ENCODE measurements around the gene NDUFA13.
A peak's percentile ranks its signal among the peaks of the same experiment; 100 is the strongest.
"Not testable (repeated sequence)": the region's sequence is repeated elsewhere in the genome, so short reads cannot be mapped to it uniquely, and the experiment has no call there.

Gene NDUFA13

DNA sequence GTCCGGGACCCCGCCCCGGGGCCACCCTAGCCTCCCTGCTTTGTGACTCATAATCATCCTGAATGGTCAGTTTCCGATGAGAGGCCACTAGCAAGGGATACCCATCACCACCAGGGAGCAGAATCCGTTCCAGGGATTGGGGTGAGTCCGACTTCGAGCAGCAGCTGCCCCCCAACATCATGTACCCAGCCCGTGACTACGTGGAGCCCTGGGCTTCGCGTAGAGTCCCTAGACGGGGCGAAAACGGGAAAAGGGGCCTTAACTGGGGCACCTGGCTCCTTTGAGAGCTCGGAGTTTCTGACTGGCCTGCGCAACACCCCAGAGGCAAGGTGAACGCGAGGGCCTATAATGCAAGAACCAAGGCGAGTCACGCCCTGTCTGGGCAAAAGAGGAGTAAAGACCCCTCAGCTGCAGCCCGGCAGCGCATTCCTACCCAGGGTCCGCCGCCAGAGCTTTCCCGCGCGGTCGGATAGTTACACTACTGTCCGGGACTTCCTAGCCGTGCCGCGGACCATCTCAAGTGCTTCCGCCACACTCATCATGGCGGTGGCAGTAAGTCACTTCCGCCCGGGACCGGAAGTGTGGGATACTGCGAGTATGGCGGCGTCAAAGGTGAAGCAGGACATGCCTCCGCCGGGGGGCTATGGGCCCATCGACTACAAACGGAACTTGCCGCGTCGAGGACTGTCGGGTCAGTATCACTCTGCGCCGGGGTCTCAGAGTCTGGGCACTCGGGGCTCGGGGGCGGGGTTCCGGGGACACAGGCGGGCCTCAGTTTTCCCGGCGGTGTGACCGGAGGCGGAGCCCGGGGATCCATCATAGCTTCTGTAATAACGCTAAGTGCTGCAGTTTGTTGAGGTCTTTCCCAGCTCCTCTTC, at the start of gene NDUFA13:
NDUFA13 (plus strand) TSS at position 584 of the 878 bp plus-strand sequence; CDS start at position 598, 14 bp downstream.
- peak within 1 kb of the TSS; percentile 82 for H3K4me3 ChIP-seq (ENCODE audit: low read depth, low read length)
- TF ChIP-seq, protein P1, sequence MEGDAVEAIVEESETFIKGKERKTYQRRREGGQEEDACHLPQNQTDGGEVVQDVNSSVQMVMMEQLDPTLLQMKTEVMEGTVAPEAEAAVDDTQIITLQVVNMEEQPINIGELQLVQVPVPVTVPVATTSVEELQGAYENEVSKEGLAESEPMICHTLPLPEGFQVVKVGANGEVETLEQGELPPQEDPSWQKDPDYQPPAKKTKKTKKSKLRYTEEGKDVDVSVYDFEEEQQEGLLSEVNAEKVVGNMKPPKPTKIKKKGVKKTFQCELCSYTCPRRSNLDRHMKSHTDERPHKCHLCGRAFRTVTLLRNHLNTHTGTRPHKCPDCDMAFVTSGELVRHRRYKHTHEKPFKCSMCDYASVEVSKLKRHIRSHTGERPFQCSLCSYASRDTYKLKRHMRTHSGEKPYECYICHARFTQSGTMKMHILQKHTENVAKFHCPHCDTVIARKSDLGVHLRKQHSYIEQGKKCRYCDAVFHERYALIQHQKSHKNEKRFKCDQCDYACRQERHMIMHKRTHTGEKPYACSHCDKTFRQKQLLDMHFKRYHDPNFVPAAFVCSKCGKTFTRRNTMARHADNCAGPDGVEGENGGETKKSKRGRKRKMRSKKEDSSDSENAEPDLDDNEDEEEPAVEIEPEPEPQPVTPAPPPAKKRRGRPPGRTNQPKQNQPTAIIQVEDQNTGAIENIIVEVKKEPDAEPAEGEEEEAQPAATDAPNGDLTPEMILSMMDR (IDR thresholded peaks at IDR 0.05; ENCODE audit: low read depth, low read length) = no peak

DNA sequence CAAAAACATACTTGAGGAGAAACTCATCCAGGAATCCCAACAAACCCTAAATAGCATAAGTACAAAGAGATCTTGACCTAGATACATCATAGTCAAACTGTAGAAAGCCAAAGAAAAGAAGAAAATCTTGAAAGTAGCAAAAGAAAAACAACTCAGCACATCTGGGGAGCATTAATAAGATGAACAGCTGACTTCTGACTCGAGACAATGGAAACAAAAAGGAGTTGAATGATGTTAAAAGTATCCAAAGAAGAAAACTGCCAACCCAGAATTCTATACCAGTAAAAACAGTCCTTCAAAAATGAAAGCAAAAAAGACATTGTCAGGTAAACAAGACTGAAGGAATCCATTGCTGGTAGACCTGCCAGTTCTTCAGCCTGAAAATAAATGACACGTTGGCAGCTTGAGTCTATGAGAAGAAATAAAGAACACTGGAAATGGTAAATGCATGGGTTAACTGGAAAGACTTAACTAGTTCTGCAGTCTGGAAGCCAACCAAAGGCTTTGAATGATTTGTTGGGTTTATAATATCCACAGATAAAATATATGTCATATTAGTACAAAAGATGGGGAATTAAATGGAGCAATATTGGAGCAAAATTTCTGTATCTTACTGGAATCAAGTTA, 47.5 kb upstream of the NDUFA13 start:
- TF ChIP-seq, protein P1 (IDR thresholded peaks at IDR 0.05; ENCODE audit: low read depth, low read length) = no peak

DNA sequence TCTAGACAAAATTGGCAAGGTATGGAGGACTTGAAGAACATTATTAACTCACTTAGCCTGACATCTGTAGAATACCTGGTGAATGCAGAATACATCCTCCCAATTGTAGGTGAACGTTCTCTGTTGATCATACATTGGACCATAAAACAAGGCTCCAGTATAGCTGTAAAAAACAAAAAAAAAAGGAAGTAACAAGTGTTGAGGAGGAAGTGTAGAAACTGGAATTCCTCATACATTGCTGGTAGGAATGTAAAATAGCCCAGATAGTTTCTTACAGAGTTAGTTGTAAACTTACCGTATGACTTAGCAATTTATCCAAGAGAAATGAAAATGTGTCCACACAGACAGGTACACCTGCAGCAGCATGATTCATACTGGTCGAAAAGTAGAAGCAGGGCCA, 45.4 kb upstream of the NDUFA13 start:
- TF ChIP-seq, protein P1 (IDR thresholded peaks at IDR 0.05; ENCODE audit: low read depth, low read length) = no peak
- H3K4me3 ChIP-seq (ENCODE audit: low read depth, low read length) = no peak overlapping the region

More for the DNA sequence above, 47.5 kb upstream of the NDUFA13 start:
- no peak overlapping the region for H3K4me3 ChIP-seq (ENCODE audit: low read depth, low read length)

DNA sequence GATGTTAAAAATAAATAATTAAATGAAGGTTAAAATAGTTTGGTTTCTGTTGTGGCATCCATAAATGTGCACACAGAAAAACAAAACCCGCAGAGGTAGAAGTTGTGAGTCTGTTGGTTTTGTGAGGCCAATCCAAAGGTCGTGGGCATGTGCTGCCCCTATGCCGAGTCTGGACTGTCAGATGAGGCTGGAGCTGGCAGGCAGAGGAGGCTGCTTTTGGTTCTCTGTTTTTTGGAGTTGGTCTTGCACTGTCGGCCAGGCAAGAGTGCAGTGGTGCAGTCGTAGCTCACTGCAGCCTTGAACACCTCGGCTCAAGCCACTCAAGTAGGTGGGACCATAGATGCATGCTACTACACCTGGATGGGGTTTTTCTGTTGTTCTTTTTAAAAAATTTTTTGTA, 44.3 kb upstream of the NDUFA13 start:
- TF ChIP-seq, protein P1 (IDR thresholded peaks at IDR 0.05; ENCODE audit: low read depth, low read length) = no peak
- no peak overlapping the region for H3K4me3 ChIP-seq (ENCODE audit: low read depth, low read length)

DNA sequence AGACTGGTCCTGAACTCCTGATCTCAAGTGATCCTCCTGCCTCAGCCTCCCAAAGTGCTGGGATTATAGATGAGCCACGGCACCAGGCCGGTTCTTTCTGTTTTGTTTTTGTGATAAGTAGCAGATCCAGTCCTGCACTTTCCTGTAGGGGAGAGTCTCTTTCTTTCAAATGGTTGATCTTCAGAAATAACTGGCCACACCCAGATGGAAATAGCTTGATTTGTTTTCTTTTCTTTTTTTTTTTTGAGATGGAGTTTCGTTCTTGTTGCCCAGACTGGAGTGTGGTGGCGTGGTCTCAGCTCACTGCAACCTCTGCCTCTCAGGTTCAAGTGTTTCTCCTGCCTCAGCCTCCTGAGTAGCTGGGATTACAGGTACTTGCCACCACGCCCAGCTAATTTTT, 43.9 kb upstream of the NDUFA13 start:
- not testable (repeated sequence) for H3K4me3 ChIP-seq (ENCODE audit: low read depth, low read length)

DNA sequence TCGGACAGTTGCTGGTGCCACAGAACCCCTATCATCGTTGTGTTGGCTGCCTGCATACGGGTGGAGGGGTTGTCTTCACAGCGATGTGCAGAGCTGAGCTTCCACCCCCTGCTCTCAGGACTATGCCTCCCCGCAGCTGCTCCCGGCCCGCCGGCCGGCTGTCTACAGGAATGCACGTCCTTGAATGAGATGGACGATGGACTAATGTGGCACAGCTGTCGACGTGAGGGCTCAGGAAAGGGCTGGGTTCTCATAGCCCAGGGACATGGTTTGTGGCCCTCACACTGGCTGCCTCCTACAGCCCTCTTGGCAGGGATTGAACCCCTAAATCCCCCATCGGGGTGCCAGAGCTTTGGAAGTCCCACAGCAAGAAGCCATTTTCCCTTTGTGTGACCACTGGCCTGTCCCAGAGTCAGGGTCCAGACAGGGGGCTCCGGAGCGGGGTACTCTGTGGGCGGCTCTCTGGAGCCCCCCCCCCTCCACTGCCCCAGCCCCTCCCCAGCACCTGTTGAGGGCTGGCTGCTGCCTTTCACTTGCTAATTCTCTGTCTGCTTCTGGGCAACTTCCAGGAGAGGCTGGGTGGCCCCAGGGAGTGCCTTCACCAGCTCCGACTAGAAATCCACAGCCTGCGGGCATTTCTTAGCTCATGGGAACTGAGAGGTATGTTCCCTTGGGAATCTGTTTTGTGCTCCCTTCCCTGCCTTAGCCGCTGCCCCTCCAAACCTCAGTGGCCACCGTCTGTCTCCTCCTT, 40.8 kb upstream of the NDUFA13 start:
- H3K4me3 ChIP-seq (ENCODE audit: low read depth, low read length) = no peak overlapping the region
- TF ChIP-seq, protein P1 (IDR thresholded peaks at IDR 0.05; ENCODE audit: low read depth, low read length) = no peak

DNA sequence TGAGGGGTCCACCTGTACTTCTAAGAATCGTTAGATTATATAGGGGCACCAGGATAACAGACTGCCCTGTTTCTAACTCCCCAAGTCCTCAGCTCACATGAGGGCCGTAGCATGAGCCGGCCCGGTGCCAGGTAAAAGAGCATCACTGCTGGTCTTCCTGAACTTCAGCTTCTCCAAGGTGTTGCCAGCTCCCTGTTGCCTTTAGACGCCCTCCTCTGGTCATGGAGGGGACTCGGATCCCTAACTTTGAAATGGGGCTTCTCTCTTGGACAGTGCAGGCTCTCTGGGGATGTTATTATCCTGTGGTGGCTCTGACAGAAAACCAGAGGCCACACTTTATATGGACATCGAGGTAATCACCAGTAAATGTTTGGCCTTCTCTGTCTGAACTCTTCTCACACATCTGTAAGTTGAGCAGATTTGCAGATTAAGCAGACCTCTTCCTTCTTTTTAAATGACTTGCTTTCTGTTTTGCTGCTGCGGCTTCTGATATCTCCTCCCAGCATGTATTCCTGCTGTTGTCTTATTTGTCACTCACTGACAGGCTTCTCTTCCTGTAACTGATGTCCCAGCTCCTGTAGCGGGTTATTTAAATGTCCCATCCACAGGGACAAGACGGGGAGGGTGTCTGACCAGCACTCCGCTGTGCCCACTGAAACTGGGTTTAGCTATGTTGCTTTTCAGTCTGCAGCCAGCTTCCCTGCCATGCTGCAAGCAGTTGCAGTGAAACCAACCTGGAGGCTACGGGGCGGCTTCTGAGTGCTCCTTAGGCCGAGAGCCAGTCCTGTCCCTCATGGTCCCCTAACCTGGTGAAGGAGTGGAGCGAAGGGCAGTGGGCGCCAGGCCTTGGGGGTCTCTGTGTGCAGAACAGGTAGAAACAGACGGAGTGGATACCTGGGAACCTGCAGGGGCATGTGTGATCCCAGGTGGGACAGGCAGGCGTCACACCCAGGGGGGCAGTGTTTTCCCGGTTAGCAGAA, 39.9 kb upstream of the NDUFA13 start:
- TF ChIP-seq, protein P1 (IDR thresholded peaks at IDR 0.05; ENCODE audit: low read depth, low read length) = peak; percentile 47
- H3K4me3 ChIP-seq (ENCODE audit: low read depth, low read length) = no peak overlapping the region

Data from WI38 (cell line).